WERI-Rb-1 (cell line): ENCODE measurements around the gene RNASEH1.

ENCODE experiments used
- DNase-seq: peaks from one replicate; pipeline ENCODE4 v3.0.0-alpha.2; 2020
- H3K27ac ChIP-seq: fragments of 250-450 bp; sonication (Bioruptor Pico); 2 replicates; pipeline ENCODE4 v1.5.1; 2020; ENCODE audit warnings: mild to moderate bottlenecking, moderate library complexity
- H3K27me3 ChIP-seq: fragments of 250-450 bp; sonication (Bioruptor Pico); 2 replicates; pipeline ENCODE4 v1.5.1; 2021; ENCODE audit warnings: mild to moderate bottlenecking, low read depth, moderate library complexity; ENCODE audit not compliant: insufficient read depth, severe bottlenecking
- H3K36me3 ChIP-seq: fragments of 250-450 bp; sonication (Bioruptor Pico); 2 replicates; pipeline ENCODE4 v1.5.1; 2020; ENCODE audit warnings: mild to moderate bottlenecking, moderate library complexity
- H3K4me3 ChIP-seq: 2 replicates; pipeline ENCODE4 v1.5.1; 2011; ENCODE audit warnings: low read depth, mild to moderate bottlenecking, control low read depth, low read length
- H3K9me3 ChIP-seq: fragments of 250-450 bp; sonication (Bioruptor Pico); 2 replicates; pipeline ENCODE4 v1.5.1; 2021; ENCODE audit warnings: mild to moderate bottlenecking, moderate library complexity; ENCODE audit not compliant: severe bottlenecking
- CTCF ChIP-seq: IDR thresholded peaks from 2 replicates; pipeline ENCODE4 v1.5.1; 2011; ENCODE audit warnings: low read depth, mild to moderate bottlenecking, control low read depth, inconsistent platforms, low read length

Gene RNASEH1

GRCh38 chr2:3536682-3537632 lies 21.2 kb downstream of the RNASEH1 start:
- DNase-seq: peak; percentile 87
- Histone ChIP-seq H3K36me3 (peaks cover 31% of the 10 kb centered on the region), H3K27ac (peak overlapping the region; percentile 62), H3K27me3 (no peaks in the 10 kb centered on the region), H3K9me3 (peaks cover 8% of the 10 kb centered on the region), H3K4me3 (peak overlapping the region; percentile 52)
- TF ChIP-seq CTCF: peak; percentile 92

DNA sequence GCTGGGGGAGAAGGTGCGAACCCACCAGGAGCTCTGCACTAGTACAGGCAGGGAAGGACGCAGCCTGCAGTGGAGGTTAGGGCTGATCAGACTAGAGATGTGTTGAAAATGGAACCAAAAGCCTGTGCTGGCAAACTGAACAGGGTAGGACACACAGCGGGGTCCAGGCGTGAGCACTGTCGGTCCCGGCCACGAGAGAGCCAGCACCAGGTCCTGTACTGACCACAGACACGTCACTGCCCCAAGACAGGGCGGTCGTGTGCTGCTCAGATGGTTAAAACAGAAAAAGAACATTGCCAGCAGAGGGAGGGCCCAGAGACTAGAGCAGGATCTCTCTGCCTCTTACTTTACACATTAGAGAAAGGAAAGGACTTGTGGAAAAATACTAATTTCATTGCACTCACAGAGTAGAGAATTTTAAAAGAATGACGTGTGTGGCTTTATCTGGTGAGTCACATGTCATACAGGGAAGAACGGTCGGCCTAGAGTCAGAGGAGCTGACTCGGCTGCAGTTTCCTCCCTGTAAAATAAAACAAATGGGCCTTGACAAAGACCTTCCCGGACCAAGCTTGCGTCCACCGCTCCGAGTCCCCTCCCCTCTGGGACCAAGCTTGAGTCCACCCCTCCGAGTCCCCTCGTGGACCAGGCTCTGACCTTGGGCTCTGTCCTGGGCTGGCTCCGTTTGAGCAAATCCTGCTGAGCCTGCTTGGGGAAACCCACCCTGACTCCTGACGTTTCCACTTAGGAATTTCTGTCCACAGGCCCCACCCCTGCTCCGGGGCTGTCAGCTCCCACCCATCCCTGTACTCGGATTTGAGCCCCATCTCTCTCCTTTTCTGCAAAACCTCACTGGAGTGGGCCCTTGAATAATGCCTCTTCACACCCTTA lies 22.1 kb downstream of the RNASEH1 start:
- peak overlapping the region; percentile 62 for H3K27ac ChIP-seq
- H3K36me3 ChIP-seq: peaks cover 24% of the 10 kb centered on the region
- 0 out of 2 replicates have a peak, but pooled peaks have one; percentile 13 for TF ChIP-seq CTCF
- no peaks in the 10 kb centered on the region for H3K27me3 ChIP-seq
- peak; percentile 49 for DNase-seq
- peak overlapping the region; percentile 52 for H3K4me3 ChIP-seq
- H3K9me3 ChIP-seq: peaks cover 8% of the 10 kb centered on the region

DNA sequence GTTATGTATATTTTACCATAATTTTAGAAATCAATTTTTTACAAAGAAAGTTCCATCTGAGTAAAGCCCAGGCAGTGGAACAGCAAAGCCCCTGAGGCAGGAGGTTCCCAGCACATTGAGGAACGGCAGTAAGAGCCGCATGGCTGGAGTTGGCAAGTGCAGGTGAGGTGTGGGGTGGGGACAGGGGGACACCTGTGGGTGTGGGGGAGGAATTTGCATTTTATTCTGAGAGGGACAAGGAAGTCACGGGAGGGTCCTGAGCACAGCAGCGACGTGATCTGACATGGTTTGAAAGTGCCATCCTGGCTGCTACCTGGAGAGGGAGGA lies 22.7 kb downstream of the RNASEH1 start:
- H3K9me3 ChIP-seq: peaks cover 8% of the 10 kb centered on the region
- no peak for TF ChIP-seq CTCF
- peaks cover 24% of the 10 kb centered on the region for H3K36me3 ChIP-seq
- H3K27me3 ChIP-seq: no peaks in the 10 kb centered on the region
- H3K4me3 ChIP-seq: no peak overlapping the region
- H3K27ac ChIP-seq: no peak overlapping the region
- no peak for DNase-seq

GRCh38 chr2:3534251-3534814 lies 23.8 kb downstream of the RNASEH1 start:
- TF ChIP-seq CTCF: no peak
- H3K27ac ChIP-seq: no peak overlapping the region
- no peak for DNase-seq
- peaks cover 18% of the 10 kb centered on the region for H3K36me3 ChIP-seq
- peaks cover 10% of the 10 kb centered on the region for H3K9me3 ChIP-seq
- no peak overlapping the region for H3K4me3 ChIP-seq
- no peaks in the 10 kb centered on the region for H3K27me3 ChIP-seq

GRCh38 chr2:3533836-3534235 lies 24.3 kb downstream of the RNASEH1 start:
- Histone ChIP-seq H3K4me3 (no peak overlapping the region), H3K27me3 (no peaks in the 10 kb centered on the region), H3K36me3 (peaks cover 16% of the 10 kb centered on the region; the same call in 1 of the 2 replicates), H3K9me3 (peaks cover 10% of the 10 kb centered on the region), H3K27ac (no peak overlapping the region)
- no peak for TF ChIP-seq CTCF
- no peak for DNase-seq
